Pons (tissue), 1 donor: ENCODE measurements around the gene SYNPO2.
"Not testable (repeated sequence)": the region's sequence is repeated elsewhere in the genome, so short reads cannot be mapped to it uniquely, and the experiment has no call there.

Experiments used
- DNase-seq: peaks from one replicate; pipeline ENCODE4 v3.0.0-alpha.2; 2016; ENCODE audit warnings: low spot score

The SYNPO2 gene

DNA sequence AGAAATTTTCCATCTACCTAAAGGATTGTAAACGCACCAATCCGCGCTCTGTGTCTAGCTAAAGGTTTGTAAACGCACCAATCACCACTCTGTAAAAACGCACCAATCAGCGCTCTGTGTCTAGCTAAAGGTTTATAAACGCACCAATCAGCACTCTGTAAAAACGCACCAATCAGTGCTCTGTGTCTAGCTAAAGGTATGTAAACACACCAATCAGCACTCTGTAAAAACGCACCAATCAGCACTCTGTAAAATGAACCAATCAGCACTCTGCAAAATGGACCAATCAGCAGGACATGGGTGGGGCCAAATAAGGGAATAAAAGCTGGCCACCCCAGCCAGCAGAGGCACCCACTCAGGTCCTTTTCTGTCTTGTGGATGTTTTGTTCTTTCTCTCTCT lies 10.1 kb upstream of the SYNPO2 start:
- DNase-seq = not testable (repeated sequence)

- DNase-seq = no peak
Measured at GRCh38 chr4:118879409-118879808, 9.2 kb upstream of the SYNPO2 start.

DNA sequence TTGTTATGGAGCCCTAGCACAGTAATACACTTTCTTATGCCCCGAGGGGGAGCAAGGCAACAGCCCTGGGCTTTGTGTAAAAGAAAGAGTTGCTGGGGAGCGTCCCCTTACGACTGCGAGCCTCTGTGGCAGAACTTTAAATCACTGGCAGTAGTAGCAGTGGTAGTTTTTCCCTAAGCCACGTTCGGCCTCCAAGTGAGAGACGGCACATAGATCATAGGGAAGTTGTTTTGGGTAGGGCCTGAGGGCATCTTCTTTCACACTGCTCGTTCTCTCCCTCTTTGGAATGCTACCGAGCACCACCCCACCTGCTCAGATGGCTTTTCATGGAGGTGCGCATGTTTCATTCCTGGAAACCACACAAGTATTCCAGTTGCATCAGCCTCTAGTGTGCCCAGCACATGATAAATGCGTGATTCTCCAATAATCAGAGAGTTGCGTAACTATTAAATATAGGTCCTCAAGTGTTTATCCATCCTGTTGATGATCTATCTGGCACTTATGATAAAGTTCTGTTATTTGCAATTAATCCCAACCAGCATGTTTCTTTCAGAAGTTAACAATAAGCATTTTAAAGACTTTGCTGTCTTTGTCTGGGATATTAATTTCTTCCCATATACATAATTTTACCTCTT lies 7.0 kb upstream of the SYNPO2 start:
- no peak for DNase-seq

- no peak for DNase-seq
Measured at GRCh38 chr4:118883861-118884260, 4.8 kb upstream of the SYNPO2 start.

DNA sequence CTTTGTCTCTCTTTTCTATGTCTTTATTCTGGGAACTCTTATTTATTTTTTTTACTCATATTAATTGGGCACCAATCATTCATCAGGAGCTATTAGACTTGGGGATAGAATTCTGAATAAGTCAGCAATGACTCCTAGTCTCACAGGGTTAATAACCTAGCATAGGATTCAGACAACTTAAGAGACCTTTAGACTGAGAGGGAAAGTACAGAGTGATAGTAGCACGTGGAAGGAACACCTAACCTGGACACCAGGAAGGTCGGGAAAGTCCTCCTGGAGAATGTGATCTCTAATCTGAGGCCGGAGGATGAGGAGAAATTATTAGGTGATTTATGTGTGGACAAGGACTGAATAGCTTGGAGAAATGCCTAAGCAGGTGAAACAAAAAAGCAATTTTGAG lies 3.9 kb upstream of the SYNPO2 start:
- no peak for DNase-seq

DNA sequence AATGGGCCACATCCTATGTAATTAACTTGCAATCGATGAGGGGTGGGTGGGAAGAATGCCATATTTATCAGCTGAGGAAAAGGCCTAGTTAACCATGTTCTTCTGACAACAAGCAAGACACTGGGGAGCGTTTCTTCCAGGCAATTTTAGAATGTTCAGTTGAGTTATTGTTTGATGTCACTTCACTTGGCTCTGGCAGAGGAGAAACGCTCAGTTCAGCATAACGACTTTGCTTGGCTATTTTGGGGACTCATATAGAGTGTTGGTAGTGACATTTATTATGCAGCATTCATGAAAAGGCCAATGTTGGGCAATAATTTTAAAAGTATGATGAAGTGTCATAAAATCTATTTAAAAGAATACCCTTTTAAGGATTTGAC lies 648 bp downstream of the SYNPO2 start:
- no peak for DNase-seq

- no peak for DNase-seq
Measured at GRCh38 chr4:118894034-118894433, 5.4 kb downstream of the SYNPO2 start.

DNA sequence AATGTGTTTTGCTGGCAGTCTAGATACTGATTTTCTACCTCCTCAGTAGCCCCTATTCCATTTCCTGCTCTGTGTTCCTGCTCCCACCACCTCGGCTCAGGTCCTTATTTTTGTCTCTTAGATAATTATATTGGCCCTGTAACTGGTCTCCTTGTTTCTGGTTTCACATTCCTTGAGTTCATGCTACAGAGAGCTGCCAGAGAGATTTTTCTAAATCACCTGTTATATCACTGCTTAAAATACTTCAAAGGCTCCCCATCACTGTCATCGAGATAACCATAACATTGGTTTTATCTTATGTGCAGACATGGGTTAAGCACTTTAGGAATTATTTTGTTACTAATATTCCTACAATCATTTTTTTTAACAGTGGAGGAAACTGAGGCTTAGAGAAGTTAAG lies 9.6 kb downstream of the SYNPO2 start:
- DNase-seq = no peak

DNA sequence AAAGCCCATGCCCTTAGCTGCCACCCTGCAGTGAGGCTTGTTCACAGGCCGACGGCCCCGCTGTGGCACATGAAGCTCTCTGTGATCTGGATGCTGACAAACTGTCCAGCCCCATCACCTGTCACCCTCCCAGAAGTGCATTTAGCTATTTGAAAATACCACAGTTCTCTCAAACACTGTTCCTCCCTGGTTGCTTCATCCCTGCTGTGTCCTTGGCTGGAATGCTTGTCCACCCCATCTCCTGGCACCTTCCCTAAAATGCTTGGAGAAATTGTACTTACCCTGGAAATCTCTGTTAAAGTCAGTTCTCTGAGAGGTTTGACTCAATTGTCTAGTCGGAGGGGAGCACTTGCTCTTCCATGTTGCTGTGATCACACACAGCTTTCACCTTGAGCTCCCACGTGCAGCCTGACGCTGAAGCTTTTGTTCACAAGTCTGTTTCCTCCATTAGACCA lies 10.1 kb downstream of the SYNPO2 start:
- no peak for DNase-seq

DNA sequence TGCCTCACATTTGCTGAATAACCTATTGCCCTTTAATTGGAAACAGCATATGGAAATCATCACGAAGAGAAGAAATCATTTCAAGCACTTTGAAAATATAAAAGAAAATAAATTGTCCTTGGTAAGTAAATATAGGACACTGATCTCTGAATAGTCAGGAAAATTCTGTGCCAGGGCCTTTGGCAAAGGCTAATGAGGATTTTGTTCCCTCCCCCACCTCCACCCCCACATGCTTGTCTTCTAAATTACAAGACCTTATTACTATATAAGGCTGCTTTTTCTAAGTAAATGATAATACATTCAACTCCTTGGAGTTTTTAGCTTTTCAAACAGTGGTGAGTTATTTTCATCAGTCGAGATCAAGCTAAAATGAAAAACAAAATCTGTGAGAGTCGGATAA lies 15.8 kb downstream of the SYNPO2 start:
- no peak for DNase-seq

DNA sequence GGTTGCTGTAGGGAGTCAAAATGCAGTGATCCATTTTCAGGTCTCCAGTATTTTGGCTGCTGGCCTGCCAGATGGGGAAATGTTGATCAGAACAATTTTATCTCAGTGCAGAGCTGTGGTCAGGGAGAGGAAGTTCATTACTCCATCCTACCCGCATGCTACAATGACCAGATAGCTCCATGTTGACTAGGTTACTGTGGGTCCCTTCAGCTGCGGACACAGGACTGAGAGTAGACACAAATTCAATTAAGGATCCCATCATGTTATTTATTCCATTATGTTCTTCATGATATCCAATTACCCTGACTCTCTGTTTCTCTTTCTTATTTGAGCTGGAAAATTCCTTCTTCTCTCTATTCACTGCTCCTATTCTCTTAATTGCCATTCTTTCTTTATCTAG lies 16.3 kb downstream of the SYNPO2 start:
- DNase-seq = no peak

DNA sequence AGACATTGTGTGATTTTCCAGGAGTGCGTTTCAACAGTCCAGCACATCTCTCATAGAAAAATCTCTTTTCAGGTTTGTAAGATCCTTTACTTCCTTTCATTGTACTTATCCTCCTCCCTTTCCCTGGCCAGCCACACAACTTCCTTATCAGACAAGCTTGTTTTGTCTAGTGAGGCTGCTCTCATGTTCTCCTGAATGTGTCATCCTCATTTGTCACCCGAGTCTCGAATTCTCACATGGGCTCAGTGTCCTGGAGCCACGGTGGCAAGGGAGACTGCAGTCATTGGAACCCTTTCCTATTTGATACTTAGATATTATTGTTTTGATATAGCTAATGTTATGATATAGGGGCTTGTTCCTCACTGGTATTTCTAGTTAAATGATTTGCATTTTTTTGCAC lies 16.9 kb downstream of the SYNPO2 start:
- no peak for DNase-seq

- DNase-seq = no peak
Measured at GRCh38 chr4:118909173-118909956, 20.7 kb downstream of the SYNPO2 start.

DNA sequence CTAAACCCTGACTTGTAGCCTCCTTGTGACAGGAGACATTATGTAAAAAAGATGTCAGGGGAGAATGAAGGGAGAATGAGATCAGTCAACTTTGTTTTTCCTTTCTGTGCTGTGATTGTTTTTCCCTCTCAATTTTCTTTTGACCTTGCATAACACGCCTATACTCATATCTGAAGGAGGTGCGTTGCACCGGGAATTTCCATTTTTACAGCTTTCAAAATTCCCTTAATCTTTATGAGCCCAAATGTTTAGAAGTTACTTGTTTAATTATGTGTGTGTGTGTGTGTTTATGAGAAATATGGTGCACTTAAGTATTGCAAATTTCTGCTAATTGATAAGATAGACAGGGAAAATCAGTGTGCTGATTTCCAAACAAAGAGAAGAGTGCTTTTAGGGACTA lies 21.6 kb downstream of the SYNPO2 start:
- no peak for DNase-seq

GRCh38 chr4:118911238-118911703 lies 22.6 kb downstream of the SYNPO2 start:
- DNase-seq = no peak

DNA sequence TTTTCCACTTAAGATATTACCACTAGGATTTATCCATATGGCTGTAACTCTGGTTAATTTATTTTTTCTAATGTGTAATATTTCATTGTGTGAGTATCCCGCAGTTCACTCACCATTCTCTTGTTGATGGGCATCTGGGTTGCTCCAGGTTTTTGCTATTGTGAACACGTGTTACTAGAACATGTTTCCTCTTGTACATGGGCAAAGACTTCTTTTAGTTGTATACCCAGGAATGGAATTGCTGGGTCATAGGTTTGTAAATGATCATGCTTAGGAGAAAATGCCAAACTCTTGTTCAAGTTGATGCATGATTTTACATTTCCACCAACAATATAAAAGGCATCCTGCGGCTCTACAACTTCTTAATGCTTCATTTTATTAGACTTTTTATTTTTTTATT lies 26.8 kb downstream of the SYNPO2 start:
- DNase-seq = no peak

GRCh38 chr4:118916691-118917289 lies 28.1 kb downstream of the SYNPO2 start:
- no peak for DNase-seq

DNA sequence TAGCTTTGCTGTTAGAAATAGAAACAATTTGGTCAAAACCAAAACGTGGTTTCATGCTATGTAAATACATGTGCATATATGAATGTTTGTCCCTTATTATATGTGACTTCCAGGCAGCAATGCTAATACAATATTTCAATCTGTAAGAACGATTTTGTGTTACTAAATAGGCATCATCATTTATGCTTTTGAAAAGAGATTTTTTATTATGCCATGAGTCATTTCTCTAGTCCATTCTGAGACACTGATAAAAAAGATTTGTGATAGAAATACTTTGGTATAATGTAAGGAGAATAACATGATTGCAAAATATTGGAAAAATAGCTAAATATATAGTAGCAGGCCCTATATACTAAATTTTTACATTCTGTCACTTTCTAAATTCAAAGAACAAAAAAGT lies 28.9 kb downstream of the SYNPO2 start:
- no peak for DNase-seq

DNA sequence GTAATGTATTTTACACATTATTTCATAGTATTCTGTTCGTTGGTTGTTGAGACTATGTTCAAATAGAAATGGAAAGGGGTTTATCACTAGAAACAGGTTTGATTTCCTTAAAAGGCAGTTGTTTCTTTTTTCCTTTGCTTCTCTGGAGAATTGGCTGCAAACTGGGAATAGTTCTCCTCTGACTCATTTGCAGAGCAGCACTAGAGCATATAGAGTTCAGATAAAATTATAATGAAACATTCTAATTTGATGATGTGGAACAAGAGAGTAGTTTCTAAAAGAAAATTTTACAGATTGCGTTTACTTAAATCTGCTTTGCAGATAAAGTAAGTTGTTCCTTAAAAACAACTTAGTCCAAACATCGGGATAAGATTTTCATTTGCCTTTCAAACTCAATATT lies 29.7 kb downstream of the SYNPO2 start:
- DNase-seq = no peak

GRCh38 chr4:118920247-118920646 lies 31.6 kb downstream of the SYNPO2 start:
- no peak for DNase-seq

- DNase-seq = no peak
Measured at GRCh38 chr4:118921786-118922185, 33.1 kb downstream of the SYNPO2 start.

- DNase-seq = no peak
Measured at GRCh38 chr4:118923891-118924290, 35.2 kb downstream of the SYNPO2 start.

- DNase-seq = peak; percentile 50
Measured at GRCh38 chr4:118927974-118928373, 39.3 kb downstream of the SYNPO2 start.
